Inferior parietal cortex (tissue), 1 donor: Measurements from ENCODE around the gene MS4A15.
"Not testable (repeated sequence)": the region's sequence is repeated elsewhere in the genome, so short reads cannot be mapped to it uniquely, and the experiment has no call there.

ENCODE experiments used
- DNase-seq: peaks from one replicate; pipeline ENCODE4 v3.0.0-alpha.2; 2016; ENCODE audit errors: extremely low spot score

Gene MS4A15, protein sequence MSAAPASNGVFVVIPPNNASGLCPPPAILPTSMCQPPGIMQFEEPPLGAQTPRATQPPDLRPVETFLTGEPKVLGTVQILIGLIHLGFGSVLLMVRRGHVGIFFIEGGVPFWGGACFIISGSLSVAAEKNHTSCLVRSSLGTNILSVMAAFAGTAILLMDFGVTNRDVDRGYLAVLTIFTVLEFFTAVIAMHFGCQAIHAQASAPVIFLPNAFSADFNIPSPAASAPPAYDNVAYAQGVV

DNA sequence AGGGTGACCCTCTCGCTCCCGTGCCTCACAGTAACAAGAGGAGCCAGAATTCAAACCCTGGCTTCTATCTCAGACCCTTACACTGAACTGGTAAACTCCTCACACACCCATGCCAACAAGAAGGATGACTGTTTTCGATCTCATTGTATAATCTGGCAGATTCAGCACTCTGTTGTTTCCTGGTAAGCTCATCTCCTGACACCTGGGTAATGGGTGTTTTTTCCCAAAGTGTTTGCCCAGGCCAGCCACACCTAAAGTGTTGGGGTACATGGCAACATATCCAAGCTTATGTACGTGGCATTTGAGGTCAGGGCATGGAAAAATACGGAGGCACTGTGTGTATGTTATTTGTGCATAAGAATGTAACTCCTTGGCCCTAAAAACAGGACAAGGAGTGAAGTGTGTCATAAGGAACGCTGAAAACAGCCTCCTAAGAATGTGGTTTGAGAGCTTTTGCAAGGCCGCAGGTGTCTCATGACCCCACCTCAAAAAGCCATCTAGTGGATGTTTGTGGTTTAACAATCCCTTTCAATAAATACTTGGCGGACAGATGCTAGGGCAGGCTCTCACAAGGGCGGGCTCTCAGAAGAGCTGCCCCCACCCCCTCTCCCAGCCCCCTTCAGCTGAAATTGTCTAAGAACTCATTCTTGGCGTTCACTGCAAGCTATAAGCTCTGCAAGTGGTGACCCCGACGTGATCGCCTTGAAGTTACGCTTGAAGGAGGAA is at the start of gene MS4A15:
Gene MS4A15, plus strand, starts transcription at position 561 of the 726 bp plus-strand sequence. CDS start 6,867 bp downstream, outside the sequence.
- DNase-seq, result no peak

- DNase-seq, result no peak
These were observed 49.7 kb upstream of the MS4A15 start for GRCh38 chr11:60706931-60707330.

GRCh38 chr11:60710482-60710881 is 46.2 kb upstream of the MS4A15 start:
- no peak for DNase-seq

DNA sequence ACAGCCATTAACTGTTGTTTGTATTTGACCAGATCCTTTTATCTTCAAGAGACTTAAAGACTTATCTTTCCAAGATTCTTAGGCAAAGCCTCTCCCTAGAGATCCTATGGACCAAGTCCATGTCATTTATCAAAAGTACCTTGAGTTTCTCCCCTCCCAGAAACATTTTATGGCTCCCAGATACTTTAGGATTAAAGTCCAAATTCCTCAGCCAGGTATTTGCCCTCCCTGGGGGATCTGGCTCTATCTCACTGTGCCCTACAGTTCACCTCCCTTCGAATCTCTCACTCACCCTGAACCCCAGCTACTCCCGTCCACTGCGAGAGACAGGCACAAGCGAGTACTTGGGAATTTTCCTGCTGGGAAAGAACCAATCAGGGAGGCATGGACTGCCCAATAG is 45.4 kb upstream of the MS4A15 start:
- no peak for DNase-seq

- not testable (repeated sequence) for DNase-seq
These were observed 43.2 kb upstream of the MS4A15 start for GRCh38 chr11:60713423-60713822.

GRCh38 chr11:60717956-60718355 is 38.7 kb upstream of the MS4A15 start:
- no peak for DNase-seq

DNA sequence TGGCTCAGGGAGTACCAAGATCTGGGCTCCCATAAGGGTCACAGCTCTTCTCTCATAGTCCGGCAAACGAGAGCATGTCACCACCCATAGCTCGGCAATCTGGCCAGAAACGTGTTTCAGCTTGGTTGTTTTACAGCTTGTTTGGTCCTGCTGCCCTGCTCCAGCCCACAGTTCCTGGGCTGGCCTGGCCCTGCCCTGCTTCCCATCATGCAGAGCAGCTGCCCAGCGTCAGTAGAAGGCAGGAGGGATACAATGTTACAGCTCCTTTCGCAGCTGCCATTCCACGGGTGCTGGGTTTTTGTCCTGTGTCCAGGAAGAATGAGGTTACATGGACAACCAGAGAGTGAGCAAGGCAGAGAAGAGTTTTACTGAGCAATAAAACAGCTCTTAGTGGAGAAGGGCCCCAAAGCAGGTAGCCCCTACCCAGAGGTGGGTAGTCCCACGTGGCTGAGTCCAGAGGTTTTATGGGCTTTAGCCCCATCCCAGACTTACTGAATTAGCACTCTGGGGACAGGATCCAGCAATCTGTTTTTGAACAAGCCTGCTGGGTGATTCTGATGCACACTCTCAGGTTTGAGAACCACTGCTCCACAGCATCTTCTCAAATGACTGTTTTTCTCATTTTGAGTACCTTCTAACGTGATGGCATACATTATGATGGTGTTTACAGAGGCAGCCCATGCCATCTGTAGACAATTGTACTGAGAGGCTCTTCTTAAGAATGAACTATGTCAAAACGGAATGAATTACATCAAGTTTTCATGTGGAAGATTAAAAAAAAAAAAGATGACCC is 37.9 kb upstream of the MS4A15 start:
- no peak for DNase-seq

GRCh38 chr11:60719391-60719790 is 37.3 kb upstream of the MS4A15 start:
- no peak for DNase-seq

- no peak for DNase-seq
These were observed 36.2 kb upstream of the MS4A15 start for GRCh38 chr11:60720460-60720859.

DNA sequence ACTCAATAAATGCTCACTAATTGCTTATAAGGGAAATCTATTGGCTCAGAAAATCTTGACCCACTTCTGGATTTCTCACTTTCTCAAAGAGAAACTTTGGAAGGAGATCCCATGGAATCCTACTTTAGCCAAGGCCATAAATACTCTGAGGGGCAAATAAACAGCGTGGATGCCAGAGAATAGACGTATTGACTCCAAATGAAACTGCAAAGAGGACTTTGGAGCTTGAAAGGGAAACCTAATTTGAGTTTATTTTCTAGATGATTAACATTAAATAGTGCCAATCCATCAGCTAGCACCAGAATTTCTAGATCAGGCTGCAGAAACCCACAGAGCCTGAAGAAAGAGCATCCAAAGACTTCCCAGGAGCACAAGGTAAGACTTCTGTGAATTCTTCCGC is 32.2 kb upstream of the MS4A15 start, which contains the start of gene MS4A18:
Gene MS4A18, plus strand, starts transcription at position 301 of the 400 bp plus-strand sequence.
- no peak for DNase-seq

- no peak for DNase-seq
These were observed 31.1 kb upstream of the MS4A15 start for GRCh38 chr11:60725592-60725991.

DNA sequence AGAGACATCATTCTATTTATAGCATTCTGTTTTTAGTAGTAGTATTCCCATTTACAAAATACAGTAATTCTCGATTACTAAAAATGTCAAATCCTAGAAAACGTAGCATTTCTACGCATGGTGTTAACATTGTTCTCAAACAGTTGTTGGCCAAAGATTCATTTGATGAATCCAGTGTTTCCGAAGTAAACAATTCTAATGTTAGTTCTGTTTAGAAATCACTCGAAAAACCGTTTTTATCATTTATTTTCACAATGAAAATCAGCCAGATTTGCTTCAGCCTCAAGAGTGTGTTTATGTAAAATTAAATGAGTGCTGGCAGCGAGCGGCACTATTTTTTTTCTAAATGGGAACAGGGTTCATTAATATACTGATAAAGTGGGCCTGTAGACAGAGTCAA is 25.1 kb upstream of the MS4A15 start:
- DNase-seq, result no peak

GRCh38 chr11:60734279-60734678 is 22.4 kb upstream of the MS4A15 start:
- no peak for DNase-seq

- DNase-seq, result no peak
These were observed 17.6 kb upstream of the MS4A15 start for GRCh38 chr11:60739114-60739513.

DNA sequence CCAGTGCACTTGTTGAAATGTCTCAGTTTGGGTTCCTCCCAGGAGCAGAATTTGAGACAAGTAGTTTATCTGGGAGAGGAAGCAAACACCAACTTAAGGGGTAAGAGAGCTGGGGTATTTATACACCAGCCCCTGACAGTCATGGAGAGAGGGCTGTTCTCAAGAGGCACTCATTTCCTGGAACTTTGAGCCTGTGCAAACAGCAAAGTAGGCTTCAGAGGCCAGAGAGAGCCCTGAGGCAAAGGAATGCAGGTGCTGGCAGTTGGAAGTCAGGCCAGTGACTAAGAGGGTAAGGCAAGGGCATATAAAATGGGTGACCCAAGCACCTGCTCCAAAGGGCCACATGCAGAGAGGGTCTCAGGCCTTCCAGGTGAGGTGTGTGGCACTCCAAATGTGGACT is 16.1 kb upstream of the MS4A15 start:
- DNase-seq, result no peak

DNA sequence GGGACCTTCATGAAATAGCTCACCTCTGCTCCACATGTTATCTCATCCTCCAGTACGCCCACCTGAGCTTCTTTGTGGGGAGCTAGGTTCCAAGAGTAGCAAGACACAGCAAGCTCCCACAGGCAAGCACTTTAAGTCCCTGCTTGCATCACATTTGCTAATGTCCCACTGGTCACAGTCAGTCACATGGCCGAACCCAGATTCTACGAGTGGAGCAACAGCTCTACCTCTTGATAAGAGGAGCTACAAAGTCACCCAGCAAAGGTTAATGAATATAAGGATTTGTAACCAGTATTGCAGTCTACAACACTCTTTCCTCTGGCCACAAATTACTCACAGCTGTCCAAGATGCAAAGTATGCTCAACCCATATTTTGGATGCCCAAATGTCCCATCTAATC is 15.2 kb upstream of the MS4A15 start:
- DNase-seq, result no peak

DNA sequence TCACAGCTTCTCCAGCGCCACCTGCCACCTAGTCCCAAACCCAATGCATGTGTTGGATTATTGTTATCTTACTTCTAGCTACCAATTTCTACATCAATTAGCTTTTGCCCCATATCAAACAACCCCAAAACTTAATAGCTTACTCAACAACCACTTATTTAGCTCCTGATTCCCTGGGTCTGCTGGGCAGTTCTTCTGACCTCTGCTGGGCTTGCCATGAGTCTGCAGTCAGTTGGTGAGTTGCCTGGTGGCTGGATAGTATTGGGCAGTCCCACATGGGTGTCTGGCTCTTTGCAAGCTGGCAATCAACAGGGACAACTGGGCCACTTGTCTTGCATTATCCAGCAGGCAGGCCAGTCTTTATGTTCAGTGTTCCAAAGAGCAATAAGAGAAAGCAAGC is 13.6 kb upstream of the MS4A15 start:
- no peak for DNase-seq

DNA sequence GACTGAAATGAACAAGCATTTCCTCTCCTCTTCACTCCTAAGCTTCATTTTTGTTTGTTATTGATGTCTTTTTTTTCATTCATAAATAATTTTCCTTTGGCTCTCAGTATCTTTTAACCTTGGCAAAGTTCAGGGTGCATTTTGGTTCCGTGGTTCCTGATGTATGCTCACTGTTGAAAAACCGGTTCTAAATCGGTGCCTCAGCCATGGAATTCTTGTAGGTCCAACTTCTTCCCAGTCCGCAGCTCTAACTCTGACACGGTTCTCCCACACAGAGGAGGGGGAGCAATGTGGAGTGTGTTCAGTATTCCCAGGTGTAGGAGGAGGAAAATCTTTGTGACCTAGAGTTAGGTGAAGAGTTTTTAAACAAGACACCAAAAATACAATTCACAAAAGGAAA is 12.6 kb upstream of the MS4A15 start:
- no peak for DNase-seq

GRCh38 chr11:60747359-60747873 is 9.3 kb upstream of the MS4A15 start:
- DNase-seq, result no peak

GRCh38 chr11:60748225-60748624 is 8.4 kb upstream of the MS4A15 start:
- no peak for DNase-seq

- no peak for DNase-seq
These were observed 7.8 kb upstream of the MS4A15 start for GRCh38 chr11:60748821-60749220.

DNA sequence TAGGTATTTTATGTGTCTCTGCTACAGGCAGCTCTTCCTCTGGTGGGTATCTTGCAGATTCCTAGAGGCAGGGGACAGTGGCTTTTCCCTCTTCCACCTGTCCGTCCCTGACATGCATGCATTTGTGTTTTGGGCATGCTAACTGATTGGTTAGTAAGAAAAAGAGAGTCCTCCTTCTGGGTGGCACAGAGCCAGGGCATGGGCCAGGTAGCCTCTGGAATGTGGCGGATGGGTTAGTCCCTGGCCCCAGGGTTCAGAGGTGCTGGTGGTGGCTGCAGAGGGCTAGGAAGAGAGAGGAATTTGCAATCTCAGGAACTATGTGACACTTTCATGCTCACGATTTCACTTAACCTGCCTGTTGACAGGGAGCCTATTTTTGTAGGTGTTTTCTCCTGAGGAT is 5.8 kb upstream of the MS4A15 start:
- no peak for DNase-seq
